Omental fat pad (tissue), 4 donors: ENCODE data around the gene LIFR. TPM values are rescaled to one million over a fixed set of nuclear protein-coding genes. Genes with fewer than 3 reads are reported as not detected.
"Not testable (repeated sequence)": the region's sequence is repeated elsewhere in the genome, so short reads cannot be mapped to it uniquely, and the experiment has no call there.

Experiments
- ATAC-seq: fragments of 150-250 bp; one replicate; pipeline ENCODE4 v1.9.1; 2016; ENCODE audit warnings: mild to moderate bottlenecking, moderate library complexity; ENCODE audit not compliant: low FRiP score
- DNase-seq: peaks from one replicate; pipeline ENCODE4 v3.0.0-alpha.2; 2019; ENCODE audit warnings: low spot score
- CTCF ChIP-seq, 3 donors: fragments of 450-650 bp; IDR thresholded peaks; one replicate each; pipeline ENCODE4 v1.5.1; 2016 to 2017; ENCODE audit warnings: antibody characterized with exemption in 3 of 3, mild to moderate bottlenecking in 3 of 3, moderate library complexity in 2 of 3
- total RNA-seq, 4 donors: library from RNA; depleted of rRNA; stranded (reverse); fragments of >200 nt; gene quantifications; one replicate each; pipeline ENCODE4 v1.1.0, GENCODE V29; 2016

The LIFR gene
- total RNA-seq, 4 donors from 2014 or later, result 95.9 to 388 (median 126) TPM

DNA sequence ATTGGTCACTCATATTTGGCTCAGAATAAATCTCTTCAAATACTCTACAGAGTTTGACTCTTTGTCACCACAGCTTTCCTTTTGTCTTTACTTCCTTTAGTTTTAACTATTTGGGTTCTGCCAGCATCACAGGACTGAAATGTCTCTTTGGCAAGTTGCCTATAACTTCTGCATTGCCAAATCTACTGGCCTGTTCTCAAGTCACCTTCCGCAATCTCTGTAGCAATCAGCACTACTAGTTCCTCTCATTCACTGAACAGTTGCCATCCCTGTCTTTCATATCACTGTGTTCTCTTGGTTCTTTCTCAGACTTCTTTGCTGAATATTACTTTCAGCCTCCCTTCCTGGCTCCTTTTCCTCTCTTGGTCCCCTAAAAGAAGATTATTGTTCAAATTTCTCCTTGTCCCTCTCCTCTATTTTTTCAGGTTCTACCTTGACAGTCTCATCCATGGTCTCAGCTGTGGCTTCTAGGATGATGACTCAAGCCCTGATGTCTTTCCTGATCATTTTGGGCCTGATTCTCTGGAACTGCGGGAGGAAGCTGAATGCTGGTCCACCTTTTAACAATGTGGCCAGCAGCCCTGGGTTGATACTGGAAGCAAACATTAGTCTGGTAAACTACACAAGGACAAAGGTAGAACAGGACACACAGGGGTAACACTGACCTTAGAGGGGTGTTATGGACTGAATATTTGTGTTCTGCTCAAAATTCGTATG, 44.0 kb upstream of the LIFR start:
- ATAC-seq (no peak), DNase-seq (no peak)
- TF ChIP-seq CTCF (IDR thresholded peaks at IDR 0.05), result no peak

- ATAC-seq, DNase-seq: not testable (repeated sequence)
Observed at GRCh38 chr5:38599751-38600150, 43.3 kb upstream of the LIFR start.

DNA sequence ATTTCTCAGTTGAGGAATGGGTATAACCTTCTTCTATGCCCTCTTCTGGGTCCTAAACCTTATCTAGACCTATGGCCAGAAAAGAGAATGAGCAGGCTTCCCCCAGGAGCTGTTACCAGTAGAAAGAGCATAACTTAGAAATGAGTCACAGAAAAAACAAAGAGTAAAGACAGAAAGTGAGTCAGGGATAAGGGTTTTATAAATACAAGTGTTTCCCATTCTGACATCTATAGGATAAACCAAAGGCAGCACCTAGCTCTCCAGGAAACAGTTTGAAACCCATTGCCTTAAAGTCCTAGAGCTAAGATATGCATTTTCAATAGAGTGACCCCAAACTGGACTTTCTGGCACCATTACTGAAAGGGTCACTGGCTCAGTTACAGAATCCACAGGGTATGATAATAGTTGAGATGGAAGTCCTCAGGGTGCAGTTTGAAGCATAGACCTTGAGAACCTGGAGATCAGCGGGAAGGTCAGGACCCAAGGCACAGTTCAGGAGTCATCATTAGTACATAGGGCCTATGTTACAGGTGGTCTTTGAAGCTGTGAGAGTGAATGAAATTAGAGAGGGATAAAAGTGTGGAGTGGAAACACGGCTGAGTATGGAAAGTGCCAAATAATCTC, 42.7 kb upstream of the LIFR start:
- DNase-seq (no peak), ATAC-seq (peak; percentile 29)
- no peak for TF ChIP-seq CTCF (IDR thresholded peaks at IDR 0.05)

GRCh38 chr5:38598296-38598993, 42.0 kb upstream of the LIFR start:
- DNase-seq (no peak), ATAC-seq (no peak)
- TF ChIP-seq CTCF (IDR thresholded peaks at IDR 0.05), result no peak

DNA sequence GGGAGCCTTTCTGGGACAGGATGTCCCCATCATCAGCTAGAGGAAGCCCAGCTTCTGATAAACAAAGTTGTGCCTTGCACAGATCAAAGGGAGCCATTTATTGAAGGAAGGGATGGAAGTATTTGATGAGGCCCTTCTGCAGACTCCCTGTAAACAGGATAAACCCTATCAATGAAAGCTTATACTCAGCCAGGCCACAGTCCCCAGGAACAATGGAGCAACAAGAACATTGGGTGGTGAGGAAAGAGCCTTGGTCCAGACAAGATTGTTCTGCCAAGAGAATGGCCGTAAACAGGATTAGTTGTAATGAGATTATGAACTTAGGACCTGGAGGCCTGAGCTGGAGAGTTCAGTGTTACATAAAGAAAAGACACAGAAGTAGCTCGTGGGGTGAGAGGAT, 40.5 kb upstream of the LIFR start:
- DNase-seq (no peak), ATAC-seq (no peak)
- no peak for TF ChIP-seq CTCF (IDR thresholded peaks at IDR 0.05)

DNA sequence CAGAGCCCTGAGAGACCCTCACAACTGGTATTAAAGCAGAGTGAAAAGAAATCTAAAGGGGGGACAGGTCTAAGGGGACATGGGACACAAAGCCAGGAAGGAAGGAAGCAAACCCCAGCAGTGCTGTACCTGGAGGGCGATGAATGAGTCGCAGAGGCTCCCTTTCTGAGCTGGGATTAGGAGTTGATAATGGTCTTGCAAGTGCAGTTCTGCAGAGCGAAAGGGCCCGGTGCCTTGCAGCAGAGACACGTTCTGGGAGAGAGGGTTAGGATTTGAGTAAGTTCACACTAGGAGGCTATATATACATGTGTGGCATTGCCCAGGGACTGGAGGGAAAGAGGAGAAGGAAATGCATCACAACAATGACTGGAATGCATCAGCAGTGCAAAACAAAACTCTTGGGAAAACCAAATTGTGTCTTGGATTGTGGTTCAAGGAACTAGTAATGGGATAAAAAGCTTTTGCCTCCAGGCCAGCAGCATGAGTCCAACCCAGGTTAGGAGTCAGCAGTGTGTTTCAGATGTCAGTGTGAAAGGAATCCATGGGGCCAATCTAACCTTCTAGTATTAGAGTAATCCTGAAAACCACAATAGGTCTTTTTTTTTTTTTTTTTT, 38.8 kb upstream of the LIFR start:
- no peak for ATAC-seq
- TF ChIP-seq CTCF (IDR thresholded peaks at IDR 0.05), result no peak
- no peak for DNase-seq

DNA sequence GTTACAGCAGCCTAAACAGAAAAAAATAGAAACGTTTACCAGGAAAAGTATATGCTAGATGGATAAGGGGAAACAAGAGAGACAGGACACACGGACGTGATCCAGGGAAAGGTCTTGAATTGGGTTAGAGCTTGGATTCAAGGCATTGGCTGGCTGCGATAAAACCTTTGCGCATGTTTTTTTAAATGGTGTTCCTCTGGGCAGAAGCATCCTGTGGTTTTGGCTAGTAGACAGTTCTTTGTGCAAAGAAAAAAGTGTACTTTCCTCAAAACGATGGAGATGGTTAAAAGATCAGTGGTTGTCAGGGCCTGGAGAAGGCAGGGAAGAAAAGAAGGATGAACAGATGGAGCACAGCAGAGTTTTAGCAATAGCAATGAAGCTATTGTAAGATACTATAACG, 37.5 kb upstream of the LIFR start:
- TF ChIP-seq CTCF (IDR thresholded peaks at IDR 0.05), result no peak
- ATAC-seq (no peak), DNase-seq (no peak)
